Astrocyte (in vitro differentiated cells and primary cell): ENCODE measurements around the gene XDH. TPM values are rescaled to one million over a fixed set of nuclear protein-coding genes. Genes with fewer than 3 reads are reported as not detected.

Experiments used
- DNase-seq: peaks from one replicate; pipeline ENCODE4 v3.0.0-alpha.2; 2010; ENCODE audit warnings: low read depth
- FAIRE-seq: peaks from 2 replicates; lab custom pipeline; 2011; peaks lifted over from hg19 to GRCh38; lab: Jason Lieb, UNC
- H2AFZ ChIP-seq: 2 replicates; pipeline ENCODE4 v1.6.0; 2012; ENCODE audit warnings: low read depth, low read length, inconsistent platforms
- H3K27ac ChIP-seq: 2 replicates; pipeline ENCODE4 v1.5.1; 2011; ENCODE audit warnings: low read depth, low read length, inconsistent platforms
- H3K27me3 ChIP-seq: 2 replicates; pipeline ENCODE4 v1.6.0; 2011; ENCODE audit warnings: low read length, inconsistent platforms; ENCODE audit not compliant: insufficient read depth
- H3K36me3 ChIP-seq: 2 replicates; pipeline ENCODE4 v1.5.1; 2011; ENCODE audit warnings: low read length, inconsistent platforms; ENCODE audit not compliant: insufficient read depth
- H3K4me1 ChIP-seq: 2 replicates; pipeline ENCODE4 v1.5.1; 2011; ENCODE audit warnings: low read length, inconsistent platforms; ENCODE audit not compliant: insufficient read depth
- H3K4me2 ChIP-seq: 2 replicates; pipeline ENCODE4 v1.6.0; 2012; ENCODE audit warnings: low read length, inconsistent platforms
- H3K4me3 ChIP-seq: 2 replicates; pipeline ENCODE4 v1.5.1; 2011; ENCODE audit warnings: low read depth, mild to moderate bottlenecking, low read length, inconsistent platforms; ENCODE audit not compliant: insufficient read depth
- H3K79me2 ChIP-seq: 2 replicates; pipeline ENCODE4 v1.6.0; 2012; ENCODE audit warnings: mild to moderate bottlenecking, low read length, inconsistent platforms; ENCODE audit not compliant: insufficient read depth
- H3K9ac ChIP-seq: 2 replicates; pipeline ENCODE4 v1.6.0; 2012; ENCODE audit warnings: mild to moderate bottlenecking, low read length, inconsistent platforms
- H3K9me3 ChIP-seq: 2 replicates; pipeline ENCODE4 v1.5.1; 2012; ENCODE audit warnings: low read depth, mild to moderate bottlenecking, low read length, inconsistent platforms; ENCODE audit not compliant: insufficient read depth
- H4K20me1 ChIP-seq: 2 replicates; pipeline ENCODE4 v1.6.0; 2012; ENCODE audit warnings: low read length, inconsistent platforms; ENCODE audit not compliant: insufficient read depth
- H3K27ac Mint-ChIP-seq: one replicate; pipeline ENCODE4 v1.8.0; 2021; ENCODE audit warnings: mild to moderate bottlenecking, mixed read lengths; ENCODE audit not compliant: unreplicated experiment
- H3K27me3 Mint-ChIP-seq: one replicate; pipeline ENCODE4 v1.8.0; 2021; ENCODE audit warnings: low read depth, mixed read lengths; ENCODE audit not compliant: unreplicated experiment
- H3K36me3 Mint-ChIP-seq: one replicate; pipeline ENCODE4 v1.8.0; 2021; ENCODE audit warnings: low read depth, mixed read lengths; ENCODE audit not compliant: unreplicated experiment
- H3K4me1 Mint-ChIP-seq: one replicate; pipeline ENCODE4 v1.8.0; 2021; ENCODE audit warnings: low read depth, mixed read lengths; ENCODE audit not compliant: unreplicated experiment
- H3K4me3 Mint-ChIP-seq: one replicate; pipeline ENCODE4 v1.8.0; 2021; ENCODE audit warnings: mild to moderate bottlenecking, moderate library complexity, mixed read lengths; ENCODE audit not compliant: unreplicated experiment
- H3K9me3 Mint-ChIP-seq: one replicate; pipeline ENCODE4 v1.8.0; 2021; ENCODE audit warnings: mild to moderate bottlenecking, mixed read lengths; ENCODE audit not compliant: unreplicated experiment
- EZH2 ChIP-seq: IDR thresholded peaks from 2 replicates; pipeline ENCODE4 v1.6.1; 2012; ENCODE audit warnings: mild to moderate bottlenecking, low read length, inconsistent platforms; ENCODE audit not compliant: insufficient read depth
- total RNA-seq: library from RNA; stranded (reverse); gene quantifications from 2 replicates; pipeline ENCODE4 v1.2.1, GENCODE V29; 2021
- TF ChIP-seq, protein P1 (sequence below): IDR thresholded peaks from 2 replicates; pipeline ENCODE4 v1.5.1; 2011; ENCODE audit warnings: low read depth, mild to moderate bottlenecking, inconsistent platforms, low read length, moderate library complexity; ENCODE audit not compliant: insufficient read depth

XDH gene
- total RNA-seq, 1 donor from 2014 or later = 2.2 TPM

DNA sequence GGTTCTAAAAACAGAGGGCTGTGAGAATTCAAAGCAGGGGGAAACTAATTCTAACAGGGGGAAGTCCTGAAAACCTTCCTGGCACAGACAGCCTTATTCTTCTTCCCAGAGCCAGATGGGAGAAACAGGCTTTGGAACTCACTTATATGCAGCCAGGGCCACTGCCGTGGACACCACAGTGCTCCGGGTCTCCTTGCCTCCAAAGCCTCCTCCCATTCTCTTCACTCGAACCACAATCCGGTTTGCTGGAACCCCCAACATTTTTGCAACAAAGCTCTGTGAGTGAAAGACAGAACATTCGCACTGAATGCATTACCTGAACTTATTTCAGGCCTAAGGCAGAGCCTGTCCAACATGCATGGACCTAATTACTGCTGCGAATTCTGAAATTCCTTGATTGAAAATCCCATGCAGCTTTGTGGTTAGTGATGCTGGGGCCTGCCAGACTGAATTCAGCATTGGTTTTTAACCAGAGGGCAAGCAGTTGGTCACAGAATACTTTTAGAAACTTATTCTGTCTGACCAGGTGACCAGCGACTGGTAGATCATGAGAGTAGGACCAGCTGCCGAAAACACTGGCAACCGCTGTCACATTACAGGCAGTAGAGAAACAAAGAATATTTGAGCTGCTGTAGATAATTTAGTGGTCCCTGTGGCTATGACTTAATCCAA, 48.6 kb downstream of the XDH start:
- no peaks in the 10 kb centered on the region for H3K79me2 ChIP-seq
- no peak overlapping the region for H2AFZ ChIP-seq
- Mint-ChIP-seq H3K27me3 (no peaks in the 10 kb centered on the region), H3K36me3 (peaks cover 7% of the 10 kb centered on the region), H3K4me3 (no peak overlapping the region), H3K27ac (no peak overlapping the region), H3K9me3 (peaks cover 3% of the 10 kb centered on the region), H3K4me1 (no peaks in the 10 kb centered on the region)
- H3K27me3 ChIP-seq = no peaks in the 10 kb centered on the region
- H4K20me1 ChIP-seq = no peaks in the 10 kb centered on the region
- no peak for TF ChIP-seq EZH2
- TF ChIP-seq, protein P1, sequence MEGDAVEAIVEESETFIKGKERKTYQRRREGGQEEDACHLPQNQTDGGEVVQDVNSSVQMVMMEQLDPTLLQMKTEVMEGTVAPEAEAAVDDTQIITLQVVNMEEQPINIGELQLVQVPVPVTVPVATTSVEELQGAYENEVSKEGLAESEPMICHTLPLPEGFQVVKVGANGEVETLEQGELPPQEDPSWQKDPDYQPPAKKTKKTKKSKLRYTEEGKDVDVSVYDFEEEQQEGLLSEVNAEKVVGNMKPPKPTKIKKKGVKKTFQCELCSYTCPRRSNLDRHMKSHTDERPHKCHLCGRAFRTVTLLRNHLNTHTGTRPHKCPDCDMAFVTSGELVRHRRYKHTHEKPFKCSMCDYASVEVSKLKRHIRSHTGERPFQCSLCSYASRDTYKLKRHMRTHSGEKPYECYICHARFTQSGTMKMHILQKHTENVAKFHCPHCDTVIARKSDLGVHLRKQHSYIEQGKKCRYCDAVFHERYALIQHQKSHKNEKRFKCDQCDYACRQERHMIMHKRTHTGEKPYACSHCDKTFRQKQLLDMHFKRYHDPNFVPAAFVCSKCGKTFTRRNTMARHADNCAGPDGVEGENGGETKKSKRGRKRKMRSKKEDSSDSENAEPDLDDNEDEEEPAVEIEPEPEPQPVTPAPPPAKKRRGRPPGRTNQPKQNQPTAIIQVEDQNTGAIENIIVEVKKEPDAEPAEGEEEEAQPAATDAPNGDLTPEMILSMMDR = no peak
- H3K27ac ChIP-seq = no peak overlapping the region
- no peak overlapping the region for H3K4me3 ChIP-seq
- H3K4me2 ChIP-seq = no peak overlapping the region
- no peaks in the 10 kb centered on the region for H3K4me1 ChIP-seq
- DNase-seq (no peak), FAIRE-seq (no peak)
- H3K9ac ChIP-seq = no peak overlapping the region
- no peaks in the 10 kb centered on the region for H3K9me3 ChIP-seq
- no peaks in the 10 kb centered on the region for H3K36me3 ChIP-seq

DNA sequence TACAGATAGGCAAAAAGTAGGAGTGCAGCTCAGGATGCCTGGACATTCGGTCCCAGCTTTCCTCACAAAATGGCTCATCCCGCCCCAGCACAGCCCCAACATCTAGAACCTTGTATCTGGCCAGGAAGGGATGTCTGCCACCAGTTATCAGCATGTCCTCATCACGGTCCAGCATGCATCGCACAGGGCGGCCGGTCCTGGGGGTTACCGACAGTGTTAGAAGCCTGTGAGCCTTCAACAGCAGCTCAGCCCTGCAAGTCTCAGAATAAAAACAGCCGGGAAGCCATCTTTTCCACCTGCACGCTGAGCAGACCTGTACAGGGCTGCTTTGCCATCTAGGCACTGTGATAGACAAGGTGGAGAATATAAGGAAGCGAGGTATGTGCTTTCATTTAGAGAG, 49.2 kb downstream of the XDH start:
- Histone ChIP-seq H3K36me3 (no peaks in the 10 kb centered on the region), H3K4me3 (no peak overlapping the region), H4K20me1 (no peaks in the 10 kb centered on the region), H3K4me2 (no peak overlapping the region), H3K4me1 (no peaks in the 10 kb centered on the region), H3K9ac (no peak overlapping the region), H3K79me2 (no peaks in the 10 kb centered on the region), H2AFZ (no peak overlapping the region), H3K27ac (no peak overlapping the region), H3K9me3 (no peaks in the 10 kb centered on the region), H3K27me3 (no peaks in the 10 kb centered on the region)
- Mint-ChIP-seq H3K27ac (no peak overlapping the region), H3K36me3 (peaks cover 7% of the 10 kb centered on the region), H3K4me1 (peaks cover 5% of the 10 kb centered on the region), H3K4me3 (no peak overlapping the region), H3K9me3 (peaks cover 3% of the 10 kb centered on the region), H3K27me3 (no peaks in the 10 kb centered on the region)
- DNase-seq (no peak), FAIRE-seq (no peak)
- no peak for TF ChIP-seq EZH2
- TF ChIP-seq, protein P1 = no peak

DNA sequence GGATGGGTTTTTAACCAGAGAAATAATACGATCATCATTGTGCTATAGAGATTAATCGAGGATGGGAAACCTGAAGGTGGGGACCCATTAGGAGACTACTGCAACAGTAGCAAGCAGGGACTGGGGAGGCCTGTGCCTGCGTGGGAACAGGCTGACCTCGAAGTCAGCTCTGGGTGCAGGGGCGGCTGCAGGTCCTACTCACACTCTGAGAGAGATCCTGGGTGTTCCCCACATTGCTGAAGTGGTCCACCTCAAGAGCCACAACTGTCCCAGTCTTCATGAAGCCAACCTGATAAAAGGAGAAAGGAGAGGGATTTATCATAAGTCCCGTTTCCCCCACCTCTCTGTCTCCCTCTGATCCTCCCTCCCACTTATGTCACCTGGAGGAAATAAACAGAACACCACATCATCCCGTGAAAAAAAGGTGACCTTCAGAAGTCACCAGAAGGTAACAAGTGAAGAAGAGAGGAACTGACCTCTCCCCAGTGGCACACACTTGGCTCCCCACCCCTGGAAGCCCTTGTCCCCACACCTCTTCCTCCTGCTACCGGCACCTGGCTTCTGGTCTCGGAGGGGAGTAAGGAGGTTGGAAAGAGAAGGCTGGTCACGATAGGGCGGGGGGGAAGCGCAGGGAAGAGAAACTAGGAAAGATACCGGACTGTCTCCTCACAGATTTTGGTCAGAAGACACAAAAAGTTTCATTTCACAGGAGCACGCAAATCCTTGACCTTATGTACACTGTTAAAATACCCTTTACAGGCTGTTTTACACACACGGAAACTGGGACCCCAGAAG, 50.4 kb downstream of the XDH start:
- no peak overlapping the region for H3K27ac ChIP-seq
- no peaks in the 10 kb centered on the region for H3K36me3 ChIP-seq
- TF ChIP-seq, protein P1 = no peak
- TF ChIP-seq EZH2 = no peak
- peaks cover 7% of the 10 kb centered on the region for H3K36me3 Mint-ChIP-seq
- FAIRE-seq (no peak), DNase-seq (no peak)
- H3K27ac Mint-ChIP-seq = no peak overlapping the region
- H3K9me3 Mint-ChIP-seq = peaks cover 3% of the 10 kb centered on the region
- H3K9me3 ChIP-seq = no peaks in the 10 kb centered on the region
- peaks cover 5% of the 10 kb centered on the region for H3K4me1 Mint-ChIP-seq
- no peaks in the 10 kb centered on the region for H4K20me1 ChIP-seq
- no peak overlapping the region for H3K9ac ChIP-seq
- H3K27me3 Mint-ChIP-seq = no peaks in the 10 kb centered on the region
- no peaks in the 10 kb centered on the region for H3K4me1 ChIP-seq
- H3K27me3 ChIP-seq = no peaks in the 10 kb centered on the region
- H3K4me3 ChIP-seq = no peak overlapping the region
- no peak overlapping the region for H2AFZ ChIP-seq
- no peak overlapping the region for H3K4me3 Mint-ChIP-seq
- no peak overlapping the region for H3K4me2 ChIP-seq
- H3K79me2 ChIP-seq = no peaks in the 10 kb centered on the region
